SU-DHL-6 (cell line): ENCODE data around the gene RTP1.

ENCODE experiments used
- EZH2phosphoT487 ChIP-seq: fragments of 200-600 bp; sonication (generic), shearing (Covaris generic); conservative IDR thresholded peaks from 2 replicates; pipeline ENCODE4 v1.6.1; 2018; ENCODE audit warnings: mild to moderate bottlenecking, antibody characterized with exemption, low read length, moderate library complexity, mixed read lengths
- TF ChIP-seq, protein P1 (sequence below): fragments of 200-600 bp; sonication (generic); IDR thresholded peaks from one replicate; pipeline ENCODE4 v1.5.1; 2017; ENCODE audit warnings: antibody characterized with exemption, mild to moderate bottlenecking, low read length, moderate library complexity; ENCODE audit not compliant: insufficient read depth, poor library complexity, severe bottlenecking

DNA sequence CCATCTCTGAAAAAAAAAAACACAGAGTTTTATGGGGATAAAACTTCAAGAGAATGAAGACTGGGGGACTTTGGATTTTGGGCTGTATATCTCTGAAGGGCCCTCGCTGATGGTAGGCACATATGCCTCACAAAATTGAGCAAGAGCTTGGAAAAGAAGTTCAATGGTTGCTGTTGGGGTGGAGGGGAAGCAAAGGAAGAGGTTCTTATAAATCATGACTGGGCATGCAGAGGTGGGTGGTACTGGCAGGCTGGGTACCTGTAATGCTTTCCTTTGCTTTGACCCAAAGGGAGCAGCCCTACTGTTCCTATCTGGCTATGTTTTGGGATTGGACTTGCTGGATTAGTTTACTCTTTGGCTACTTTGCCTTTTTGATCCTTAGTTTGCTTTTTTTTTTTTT, 6.0 kb upstream of the RTP1 start:
- TF ChIP-seq, protein P1, sequence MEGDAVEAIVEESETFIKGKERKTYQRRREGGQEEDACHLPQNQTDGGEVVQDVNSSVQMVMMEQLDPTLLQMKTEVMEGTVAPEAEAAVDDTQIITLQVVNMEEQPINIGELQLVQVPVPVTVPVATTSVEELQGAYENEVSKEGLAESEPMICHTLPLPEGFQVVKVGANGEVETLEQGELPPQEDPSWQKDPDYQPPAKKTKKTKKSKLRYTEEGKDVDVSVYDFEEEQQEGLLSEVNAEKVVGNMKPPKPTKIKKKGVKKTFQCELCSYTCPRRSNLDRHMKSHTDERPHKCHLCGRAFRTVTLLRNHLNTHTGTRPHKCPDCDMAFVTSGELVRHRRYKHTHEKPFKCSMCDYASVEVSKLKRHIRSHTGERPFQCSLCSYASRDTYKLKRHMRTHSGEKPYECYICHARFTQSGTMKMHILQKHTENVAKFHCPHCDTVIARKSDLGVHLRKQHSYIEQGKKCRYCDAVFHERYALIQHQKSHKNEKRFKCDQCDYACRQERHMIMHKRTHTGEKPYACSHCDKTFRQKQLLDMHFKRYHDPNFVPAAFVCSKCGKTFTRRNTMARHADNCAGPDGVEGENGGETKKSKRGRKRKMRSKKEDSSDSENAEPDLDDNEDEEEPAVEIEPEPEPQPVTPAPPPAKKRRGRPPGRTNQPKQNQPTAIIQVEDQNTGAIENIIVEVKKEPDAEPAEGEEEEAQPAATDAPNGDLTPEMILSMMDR = no peak
- TF ChIP-seq EZH2phosphoT487 = no peak
